Measurements from ENCODE around the gene MCC.

GRCh38 chr5:113435575-113435974 is 52.7 kb downstream of the MCC start:
- TF ChIP-seq, protein P1, sequence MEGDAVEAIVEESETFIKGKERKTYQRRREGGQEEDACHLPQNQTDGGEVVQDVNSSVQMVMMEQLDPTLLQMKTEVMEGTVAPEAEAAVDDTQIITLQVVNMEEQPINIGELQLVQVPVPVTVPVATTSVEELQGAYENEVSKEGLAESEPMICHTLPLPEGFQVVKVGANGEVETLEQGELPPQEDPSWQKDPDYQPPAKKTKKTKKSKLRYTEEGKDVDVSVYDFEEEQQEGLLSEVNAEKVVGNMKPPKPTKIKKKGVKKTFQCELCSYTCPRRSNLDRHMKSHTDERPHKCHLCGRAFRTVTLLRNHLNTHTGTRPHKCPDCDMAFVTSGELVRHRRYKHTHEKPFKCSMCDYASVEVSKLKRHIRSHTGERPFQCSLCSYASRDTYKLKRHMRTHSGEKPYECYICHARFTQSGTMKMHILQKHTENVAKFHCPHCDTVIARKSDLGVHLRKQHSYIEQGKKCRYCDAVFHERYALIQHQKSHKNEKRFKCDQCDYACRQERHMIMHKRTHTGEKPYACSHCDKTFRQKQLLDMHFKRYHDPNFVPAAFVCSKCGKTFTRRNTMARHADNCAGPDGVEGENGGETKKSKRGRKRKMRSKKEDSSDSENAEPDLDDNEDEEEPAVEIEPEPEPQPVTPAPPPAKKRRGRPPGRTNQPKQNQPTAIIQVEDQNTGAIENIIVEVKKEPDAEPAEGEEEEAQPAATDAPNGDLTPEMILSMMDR (IDR thresholded peaks at IDR 0.05; ENCODE audit: low read length): no peak
- TF ChIP-seq EZH2 (optimal IDR thresholded peaks at IDR 0.05; ENCODE audit: low read depth, low read length): no peak
- no peak for TF ChIP-seq EZH2phosphoT487 (IDR thresholded peaks at IDR 0.05; ENCODE audit: low read length)

All from MM.1S (cell line).